K562 (cell line): Measurements from ENCODE around the gene MYOC. TPM values are rescaled to one million over a fixed set of nuclear protein-coding genes. Genes with fewer than 3 reads are reported as not detected.

Experiments
- ATAC-seq: fragments of 200-7000 bp; cut with Tn5 transposase; 3 replicates; pipeline ENCODE4 v1.9.1; 2020; ENCODE audit warnings: moderate library complexity
- BruUV-seq: library from RNA; stranded (reverse); fragments of 400-500 nt; replicated peaks from 2 replicates; lab custom pipeline; 2021; lab: Mats Ljungman, UMichigan
- CTCF ChIA-PET: fragments of 300-600 bp; formaldehyde crosslinking; extraction: SDS; loops from one replicate; lab custom pipeline; 2021; ENCODE audit warnings: low intra/inter-chr PET ratio; lab: Yijun Ruan, JAX
- POLR2A ChIA-PET: fragments of 300-600, 350-650 bp; sonication (Branson Sonifier 250); formaldehyde crosslinking; extraction: SDS; loops from one replicate; lab custom pipeline; 2021; ENCODE audit warnings: antibody characterized with exemption, inconsistent platforms; lab: Yijun Ruan, JAX
- DNase-seq, 4 experiments: peaks; one replicate each; pipeline versions ENCODE4 v3.0.0 to v3.0.0-alpha.2; 2011 to 2018; ENCODE audit warnings: low spot score in 3 of 4, mixed read lengths in 3 of 4; ENCODE audit errors: extremely low read depth in 1 of 4
- FAIRE-seq: peaks from 2 replicates; lab custom pipeline; 2011; peaks lifted over from hg19 to GRCh38; lab: Jason Lieb, UNC
- H2AFZ ChIP-seq: 2 replicates; pipeline ENCODE4 v1.6.0; 2011; ENCODE audit warnings: low read depth, low read length, control low read depth, inconsistent platforms
- H3K27ac ChIP-seq: fragments of 200-600 bp; 3 replicates; pipeline ENCODE4 v1.8.0; 2011; ENCODE audit warnings: low read depth, mild to moderate bottlenecking, control low read depth, inconsistent platforms, low read length, moderate library complexity, mixed read lengths; ENCODE audit errors: extremely low read depth
- H3K27me3 ChIP-seq, 2 experiments: fragments of 300-600 bp in 1 of 2; 2 replicates in 1 of 2; 3 replicates in 1 of 2; pipeline versions ENCODE4 v1.6.0 to v1.8.0; 2011; ENCODE audit warnings: inconsistent platforms in 2 of 2, low read length in 2 of 2, mild to moderate bottlenecking in 1 of 2, mixed read lengths in 1 of 2, moderate library complexity in 1 of 2; ENCODE audit not compliant: control insufficient read depth in 2 of 2, insufficient read depth in 2 of 2
- H3K36me3 ChIP-seq: fragments of 300-600 bp; 3 replicates; pipeline ENCODE4 v1.8.0; 2011; ENCODE audit warnings: mild to moderate bottlenecking, low read length, inconsistent platforms; ENCODE audit not compliant: control insufficient read depth, insufficient read depth
- H3K4me1 ChIP-seq, 2 experiments: fragments of 200-600 bp in 1 of 2; replicated peaks in 1 of 2; 2 replicates in 1 of 2; 3 replicates in 1 of 2; pipeline versions ENCODE4 v1.5.1 to v1.8.0; 2011; ENCODE audit warnings: inconsistent platforms in 2 of 2, low read length in 2 of 2, mild to moderate bottlenecking in 1 of 2, mixed read lengths in 1 of 2, moderate library complexity in 1 of 2; ENCODE audit not compliant: control insufficient read depth in 2 of 2, insufficient read depth in 2 of 2
- H3K4me2 ChIP-seq: 2 replicates; pipeline ENCODE4 v1.6.1; 2011; ENCODE audit warnings: low read length, control low read depth, inconsistent platforms, mixed read lengths; ENCODE audit not compliant: insufficient read depth
- H3K4me3 ChIP-seq: fragments of 200-600 bp; sonication (generic), shearing (Covaris generic); 2 replicates; pipeline ENCODE4 v1.5.1; 2016; ENCODE audit warnings: control low read depth, inconsistent platforms
- H3K79me2 ChIP-seq: fragments of 200-600 bp; 3 replicates; pipeline ENCODE4 v1.8.0; 2011; ENCODE audit warnings: low read length, inconsistent platforms; ENCODE audit not compliant: control insufficient read depth, insufficient read depth
- H3K9ac ChIP-seq, 2 experiments: 2 replicates each; pipeline versions ENCODE4 v1.6.0 to v1.6.1; 2011; ENCODE audit warnings: low read depth in 2 of 2, low read length in 2 of 2, control low read depth in 1 of 2, inconsistent platforms in 1 of 2, mild to moderate bottlenecking in 1 of 2, mixed read lengths in 1 of 2; ENCODE audit not compliant: insufficient read depth in 1 of 2
- H3K9me1 ChIP-seq: one replicate; pipeline ENCODE4 v1.6.0; 2011; ENCODE audit warnings: inconsistent platforms, mild to moderate bottlenecking, low read length, moderate library complexity; ENCODE audit not compliant: control insufficient read depth, insufficient read depth
- H3K9me3 ChIP-seq: replicated peaks from 2 replicates; pipeline ENCODE4 v1.5.1; 2011; ENCODE audit warnings: low read depth, low read length, inconsistent platforms; ENCODE audit not compliant: control insufficient read depth, insufficient read depth
- H4K20me1 ChIP-seq: replicated peaks from 2 replicates; pipeline ENCODE4 v1.6.1; 2011; ENCODE audit warnings: low read length, inconsistent platforms, mixed read lengths; ENCODE audit not compliant: control insufficient read depth, insufficient read depth
- BMI1 ChIP-seq: fragments of 150-350 bp; IDR thresholded peaks from 2 replicates; pipeline ENCODE4 v1.6.1; 2014; ENCODE audit warnings: low read length
- CHD1 ChIP-seq: fragments of 200-600 bp; sonication (generic); IDR thresholded peaks from one replicate; pipeline ENCODE4 v1.6.1; 2012; ENCODE audit warnings: mild to moderate bottlenecking, moderate library complexity, low read length, inconsistent platforms
- CUX1 ChIP-seq: fragments of 200-800 bp; sonication (Bioruptor generic); IDR thresholded peaks from 2 replicates; pipeline ENCODE4 v1.6.1; 2016; ENCODE audit warnings: missing genetic modification characterization, missing compliant biosample characterization
- HCFC1 ChIP-seq: IDR thresholded peaks from 2 replicates; pipeline ENCODE4 v1.6.1; 2012; ENCODE audit warnings: low read depth, low read length, improper control_type of control experiment
- IRF9 ChIP-seq: fragments of 450-650 bp; IDR thresholded peaks from 2 replicates; pipeline ENCODE4 v1.6.1; 2016; ENCODE audit warnings: missing biosample characterization, missing genetic modification characterization
- KLF6 ChIP-seq: fragments of 250-450 bp; sonication (Bioruptor Pico); IDR thresholded peaks from 2 replicates; pipeline ENCODE4 v1.4.0; 2020; ENCODE audit warnings: mild to moderate bottlenecking, moderate library complexity, borderline replicate concordance
- MXI1 ChIP-seq: IDR thresholded peaks from 2 replicates; pipeline ENCODE4 v1.6.1; 2011; ENCODE audit warnings: low read depth, mild to moderate bottlenecking, improper control_type of control experiment, low read length
- POLR2H ChIP-seq: IDR thresholded peaks from 2 replicates; pipeline ENCODE4 v1.6.1; 2016; ENCODE audit warnings: missing genetic modification characterization, low read depth, mild to moderate bottlenecking, control low read depth, missing compliant biosample characterization, moderate library complexity
- SP1 ChIP-seq: sonication (generic); formaldehyde crosslinking; IDR thresholded peaks from 2 replicates; pipeline ENCODE4 v1.8.1; 2022; ENCODE audit warnings: mild to moderate bottlenecking, missing genetic modification reagents
- THRA ChIP-seq: fragments of 450-650 bp; IDR thresholded peaks from 2 replicates; pipeline ENCODE4 v1.6.1; 2017; ENCODE audit warnings: mild to moderate bottlenecking, moderate library complexity
- ZNF121 ChIP-seq: sonication (generic); formaldehyde crosslinking; conservative IDR thresholded peaks from 2 replicates; pipeline ENCODE4 v1.8.0; 2022; ENCODE audit warnings: missing genetic modification reagents
- ZNF695 ChIP-seq: fragments of 450-650 bp; formaldehyde crosslinking; IDR thresholded peaks from 2 replicates; pipeline ENCODE4 v1.4.0; 2020; ENCODE audit warnings: mild to moderate bottlenecking, moderate library complexity
- WGBS: fragments of 100-300 bp; shearing (Covaris generic); methylation state at CpG from one replicate; pipeline ENCODE4 v1.1.6; 2016; ENCODE audit warnings: low coverage, mixed read lengths; ENCODE audit not compliant: insufficient coverage; ENCODE audit errors: missing lambda C conversion rate; 5-methylcytosine and 5-hydroxymethylcytosine counted together
- in situ Hi-C: fragments of 300-500 bp; cut with MboI; formaldehyde crosslinking; loops from 4 replicates; pipeline ENCODE4 v1.15.0; 2018; ENCODE audit warnings: inconsistent platforms, mixed read lengths
- intact Hi-C: fragments of 100-400 bp; cut with micrococcal nuclease; formaldehyde crosslinking; loops from 2 replicates; pipeline ENCODE4 v1.14.2; 2022
- polyA plus RNA-seq, 8 experiments: library from polyadenylated mRNA; depleted of rRNA in 4 of 8; stranded (reverse) in 5 of 8; unstranded in 3 of 8; fragments of >200 nt; fragmentation: Nextera tagmentation in 2 of 8; fragmentation: Illumina TruSeq in 1 of 8; extraction: Ambion mirVana in 2 of 8; extraction: Trizol in 1 of 8; gene quantifications; 2 replicates each; pipeline versions ENCODE4 v1.2.1 to v1.2.3, GENCODE V29; 2011 to 2014; ENCODE audit warnings: inconsistent platforms in 1 of 8, missing spikeins in 1 of 8
- total RNA-seq, 7 experiments: library from RNA; depleted of rRNA in 6 of 7; stranded (reverse); fragments of >200 nt in 6 of 7; fragmentation: Illumina TruSeq in 2 of 7; extraction: Trizol in 2 of 7; gene quantifications; 2 replicates each; pipeline versions ENCODE4 v1.2.1 to v1.2.3, GENCODE V29; 2011 to 2021; ENCODE audit warnings: low replicate concordance in 1 of 7

The MYOC gene
- total and polyA plus RNA-seq, 9 of the 15 experiments (the other 6 are each of a cell fraction or from before 2014, with no cell fraction given), result not detected

GRCh38 chr1:171664976-171665375, 12.5 kb upstream of the MYOC start (continued):
- TF ChIP-seq ZNF121 (CRISPR knock-in tag), result no peak

- no peak overlapping the region for H3K9ac ChIP-seq
- CTCF ChIA-PET, result no interaction called here
- intact Hi-C loops, result no loop called here
- H3K4me2 ChIP-seq, result no peak overlapping the region
- FAIRE-seq (no peak), DNase-seq (no peak), ATAC-seq (no peak)
- H3K79me2 ChIP-seq, result no peaks in the 10 kb centered on the region
- BruUV-seq, result no TSS peak
- no peak overlapping the region for H3K4me3 ChIP-seq
- H3K4me1 ChIP-seq, result no peaks in the 10 kb centered on the region
- no peak overlapping the region for H2AFZ ChIP-seq
- H3K9me1 ChIP-seq, result no peaks in the 10 kb centered on the region
- in situ Hi-C loops, result no loop called here
- WGBS, result 0% methylated on average over 4 of the region's 4 CpGs
- H4K20me1 ChIP-seq, result no peaks in the 10 kb centered on the region
- peaks cover 12 to 27% of the 10 kb centered on the region in 2 experiments for H3K27me3 ChIP-seq
- H3K9me3 ChIP-seq, result no peaks in the 10 kb centered on the region
- H3K36me3 ChIP-seq, result no peaks in the 10 kb centered on the region
- POLR2A ChIA-PET, result interaction anchor here (1.2 kb wide), 1 partner anchor 9 kb away, joined by 6 read pairs; no protein-coding TSS in a partner anchor
- H3K27ac ChIP-seq, result no peak overlapping the region
- no peak for TF ChIP-seq CHD1
- TF ChIP-seq THRA, result no peak
- TF ChIP-seq ZNF695 (CRISPR knock-in tag), result no peak
- no peak for TF ChIP-seq MXI1
- no peak for TF ChIP-seq BMI1
- no peak for TF ChIP-seq IRF9
- TF ChIP-seq POLR2H (tag), result no peak
- TF ChIP-seq SP1, result no peak
- no peak for TF ChIP-seq KLF6 (CRISPR knock-in tag)
- no peak for TF ChIP-seq HCFC1
- no peak for TF ChIP-seq CUX1
These were observed 11.5 kb upstream of the MYOC start for GRCh38 chr1:171663854-171664575.
